NCI-H187 treated with DMSO at 0.1 percent for 48 hours (cell line): Measurements from ENCODE around the gene PPHLN1.
"Not testable (repeated sequence)": the region's sequence is repeated elsewhere in the genome, so short reads cannot be mapped to it uniquely, and the experiment has no call there.

Experiments
- DNase-seq: peaks from one replicate; lab custom pipeline; 2025; lab: John Stamatoyannopoulos, UW

The PPHLN1 gene

GRCh38 chr12:42322567-42322966 is 3.4 kb upstream of the PPHLN1 start:
- no peak for DNase-seq

- DNase-seq, result no peak
Observed at GRCh38 chr12:42323856-42324255, 2.1 kb upstream of the PPHLN1 start.

- DNase-seq, result no peak
Observed at GRCh38 chr12:42325326-42325652, 678 bp upstream of the PPHLN1 start.

- DNase-seq, result no peak
Observed at GRCh38 chr12:42326541-42327226, 717 bp downstream of the PPHLN1 start.

GRCh38 chr12:42327227-42327590 is 1.2 kb downstream of the PPHLN1 start:
- DNase-seq, result no peak

GRCh38 chr12:42330097-42330496 is 4.1 kb downstream of the PPHLN1 start:
- not testable (repeated sequence) for DNase-seq

GRCh38 chr12:42332301-42333285 is 6.6 kb downstream of the PPHLN1 start:
- DNase-seq, result no peak

GRCh38 chr12:42336286-42336685 is 10.3 kb downstream of the PPHLN1 start:
- DNase-seq, result no peak

GRCh38 chr12:42338280-42338679 is 12.3 kb downstream of the PPHLN1 start:
- DNase-seq, result no peak

- no peak for DNase-seq
Observed at GRCh38 chr12:42342028-42342427, 16.1 kb downstream of the PPHLN1 start.

GRCh38 chr12:42343721-42344120 is 17.8 kb downstream of the PPHLN1 start:
- DNase-seq, result no peak

- DNase-seq, result no peak
Observed at GRCh38 chr12:42346403-42347002, 20.5 kb downstream of the PPHLN1 start.

GRCh38 chr12:42349119-42350020 is 23.4 kb downstream of the PPHLN1 start:
- DNase-seq, result not testable (repeated sequence)

GRCh38 chr12:42350021-42350407 is 24.0 kb downstream of the PPHLN1 start:
- not testable (repeated sequence) for DNase-seq

GRCh38 chr12:42356344-42356743 is 30.4 kb downstream of the PPHLN1 start:
- no peak for DNase-seq

- DNase-seq, result no peak
Observed at GRCh38 chr12:42360747-42361403, 34.9 kb downstream of the PPHLN1 start.

GRCh38 chr12:42361909-42362646 is 36.1 kb downstream of the PPHLN1 start:
- no peak for DNase-seq

- no peak for DNase-seq
Observed at GRCh38 chr12:42362647-42363260, 36.8 kb downstream of the PPHLN1 start.

- DNase-seq, result no peak
Observed at GRCh38 chr12:42364692-42365091, 38.7 kb downstream of the PPHLN1 start.

- DNase-seq, result no peak
Observed at GRCh38 chr12:42365486-42365885, 39.5 kb downstream of the PPHLN1 start.
